ENCODE measurements around the gene MT1F. TPM values are rescaled to one million over a fixed set of nuclear protein-coding genes. Genes with fewer than 3 reads are reported as not detected.

MT1F gene
- total and polyA plus RNA-seq, 9 of the 15 experiments (the other 6 are each of a cell fraction or from before 2014, with no cell fraction given): 0.18 to 0.68 (median 0.29) TPM; not detected in 5

DNA sequence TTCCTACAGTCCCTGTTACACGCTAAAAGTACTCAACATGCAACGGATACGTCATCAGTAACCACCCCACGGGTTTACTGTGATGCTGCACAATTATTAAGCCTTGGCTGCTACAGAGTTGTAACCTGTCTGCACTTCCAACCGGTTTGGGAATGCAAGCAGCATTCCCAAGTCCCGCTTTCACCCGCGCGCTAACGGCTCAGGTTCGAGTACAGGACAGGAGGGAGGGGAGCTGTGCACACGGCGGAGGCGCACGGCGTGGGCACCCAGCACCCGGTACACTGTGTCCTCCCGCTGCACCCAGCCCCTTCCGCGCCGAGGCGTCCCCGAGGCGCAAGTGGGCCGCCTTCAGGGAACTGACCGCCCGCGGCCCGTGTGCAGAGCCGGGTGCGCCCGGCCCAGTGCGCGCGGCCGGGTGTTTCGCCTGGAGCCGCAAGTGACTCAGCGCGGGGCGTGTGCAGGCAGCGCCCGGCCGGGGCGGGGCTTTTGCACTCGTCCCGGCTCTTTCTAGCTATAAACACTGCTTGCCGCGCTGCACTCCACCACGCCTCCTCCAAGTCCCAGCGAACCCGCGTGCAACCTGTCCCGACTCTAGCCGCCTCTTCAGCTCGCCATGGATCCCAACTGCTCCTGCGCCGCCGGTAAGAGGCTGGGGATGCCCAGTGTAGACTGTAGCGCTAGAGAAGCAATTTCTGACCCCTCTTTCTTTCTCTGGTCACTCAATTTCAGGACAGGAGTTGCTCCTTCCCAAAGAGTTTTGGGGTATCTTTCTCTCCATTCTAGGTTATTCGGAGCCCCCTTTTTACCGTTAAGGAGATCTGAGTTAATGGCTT is 49.5 kb upstream of the MT1F start, which contains the start of gene MT2A (continued):
- TF ChIP-seq, protein P1, sequence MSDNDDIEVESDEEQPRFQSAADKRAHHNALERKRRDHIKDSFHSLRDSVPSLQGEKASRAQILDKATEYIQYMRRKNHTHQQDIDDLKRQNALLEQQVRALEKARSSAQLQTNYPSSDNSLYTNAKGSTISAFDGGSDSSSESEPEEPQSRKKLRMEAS (CRISPR knock-in tag; IDR thresholded peaks at IDR 0.05): peak; percentile 62
- TF ChIP-seq RHOXF2B (CRISPR knock-in tag; conservative IDR thresholded peaks at IDR 0.05) (no peak), CBFB (CRISPR knock-in tag; IDR thresholded peaks at IDR 0.05) (no peak), CHCHD3 (CRISPR knock-in tag; IDR thresholded peaks at IDR 0.05) (no peak), RBM17 (IDR thresholded peaks at IDR 0.05; ENCODE audit: borderline replicate concordance, low read depth, low read length) (no peak), GTF2F1 (IDR thresholded peaks at IDR 0.05; ENCODE audit: low read depth, low read length) (no peak), ZNF282 (CRISPR knock-in tag; IDR thresholded peaks at IDR 0.05) (no peak), ZNF696 (CRISPR knock-in tag; conservative IDR thresholded peaks at IDR 0.05) (no peak), KAT7 (CRISPR knock-in tag; IDR thresholded peaks at IDR 0.05; ENCODE audit: borderline replicate concordance) (0 out of 2 replicates have a peak, but pooled peaks have one; percentile 7), ZKSCAN1 (IDR thresholded peaks at IDR 0.05; ENCODE audit: low read depth, low read length) (no peak), MED1 (CRISPR knock-in tag; IDR thresholded peaks at IDR 0.05; ENCODE audit: borderline replicate concordance) (no peak), NR2C2 (CRISPR knock-in tag; IDR thresholded peaks at IDR 0.05) (no peak), NR2C2 (tag; IDR thresholded peaks at IDR 0.05) (no peak), HOXB6 (CRISPR knock-in tag; IDR thresholded peaks at IDR 0.05; ENCODE audit: borderline replicate concordance) (no peak), SP2 (IDR thresholded peaks at IDR 0.05; ENCODE audit: extremely low read depth, low read depth, low read length, poor library complexity, severe bottlenecking) (no peak), SNIP1 (IDR thresholded peaks at IDR 0.05; ENCODE audit: low read depth) (no peak), RFX1 (IDR thresholded peaks at IDR 0.05) (no peak), DACH1 (IDR thresholded peaks at IDR 0.05; ENCODE audit: partially characterized antibody) (no peak), ZNF121 (CRISPR knock-in tag; conservative IDR thresholded peaks at IDR 0.05) (no peak), SIX5 (IDR thresholded peaks at IDR 0.05; ENCODE audit: borderline replicate concordance in 1 of 2, insufficient read depth in 1 of 2, low read depth in 1 of 2, low read length in 2 of 2) (no peak), FOXP1 (CRISPR knock-in tag; IDR thresholded peaks at IDR 0.05) (no peak), NFYB (IDR thresholded peaks at IDR 0.05; ENCODE audit: extremely low read depth, insufficient read length) (no peak)
- TF ChIP-seq, protein P2, sequence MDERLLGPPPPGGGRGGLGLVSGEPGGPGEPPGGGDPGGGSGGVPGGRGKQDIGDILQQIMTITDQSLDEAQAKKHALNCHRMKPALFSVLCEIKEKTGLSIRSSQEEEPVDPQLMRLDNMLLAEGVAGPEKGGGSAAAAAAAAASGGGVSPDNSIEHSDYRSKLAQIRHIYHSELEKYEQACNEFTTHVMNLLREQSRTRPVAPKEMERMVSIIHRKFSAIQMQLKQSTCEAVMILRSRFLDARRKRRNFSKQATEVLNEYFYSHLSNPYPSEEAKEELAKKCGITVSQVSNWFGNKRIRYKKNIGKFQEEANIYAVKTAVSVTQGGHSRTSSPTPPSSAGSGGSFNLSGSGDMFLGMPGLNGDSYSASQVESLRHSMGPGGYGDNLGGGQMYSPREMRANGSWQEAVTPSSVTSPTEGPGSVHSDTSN (CRISPR knock-in tag; IDR thresholded peaks at IDR 0.05; ENCODE audit: low read depth): no peak
- TF ChIP-seq, protein P2 (tag; conservative IDR thresholded peaks at IDR 0.05; ENCODE audit: low read depth): no peak
- TF ChIP-seq, protein P3, sequence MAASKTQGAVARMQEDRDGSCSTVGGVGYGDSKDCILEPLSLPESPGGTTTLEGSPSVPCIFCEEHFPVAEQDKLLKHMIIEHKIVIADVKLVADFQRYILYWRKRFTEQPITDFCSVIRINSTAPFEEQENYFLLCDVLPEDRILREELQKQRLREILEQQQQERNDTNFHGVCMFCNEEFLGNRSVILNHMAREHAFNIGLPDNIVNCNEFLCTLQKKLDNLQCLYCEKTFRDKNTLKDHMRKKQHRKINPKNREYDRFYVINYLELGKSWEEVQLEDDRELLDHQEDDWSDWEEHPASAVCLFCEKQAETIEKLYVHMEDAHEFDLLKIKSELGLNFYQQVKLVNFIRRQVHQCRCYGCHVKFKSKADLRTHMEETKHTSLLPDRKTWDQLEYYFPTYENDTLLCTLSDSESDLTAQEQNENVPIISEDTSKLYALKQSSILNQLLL (CRISPR knock-in tag; IDR thresholded peaks at IDR 0.05; ENCODE audit: borderline replicate concordance): no peak
